GM18951 (cell line): ENCODE data around the gene RNF138.
"Not testable (repeated sequence)": the region's sequence is repeated elsewhere in the genome, so short reads cannot be mapped to it uniquely, and the experiment has no call there.

Source experiments
- POLR2A ChIP-seq: IDR thresholded peaks from 4 replicates; pipeline ENCODE4 v1.6.1; 2011; ENCODE audit warnings: mild to moderate bottlenecking; ENCODE audit not compliant: insufficient read length, insufficient read depth; ENCODE audit errors: extremely low read depth
- in situ Hi-C: fragments of 300-500 bp; cut with MboI; formaldehyde crosslinking; loops from one replicate; pipeline ENCODE4 v1.12.0; 2022; ENCODE audit warnings: low sequenced_read_pairs, mixed read lengths, inconsistent platforms; ENCODE audit not compliant: unreplicated experiment

The RNF138 gene

DNA sequence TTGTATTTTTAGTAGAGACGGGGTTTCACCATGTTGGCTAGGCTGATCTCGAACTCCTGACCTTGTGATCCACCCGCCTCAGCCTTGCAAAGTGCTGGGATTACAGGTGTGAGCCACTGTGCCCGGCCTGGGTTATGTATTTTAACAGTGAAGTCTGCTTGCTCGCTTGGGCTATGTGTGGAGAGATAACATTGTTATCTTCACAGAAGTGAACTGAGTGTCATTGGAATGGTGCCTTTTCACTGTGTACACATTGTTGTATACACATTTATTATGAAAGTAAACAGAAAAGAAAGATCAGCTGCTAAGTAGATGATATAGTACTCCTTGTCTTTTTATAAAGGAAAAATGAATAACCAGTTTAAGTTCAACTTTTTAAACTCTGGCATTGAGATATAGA is 30.4 kb downstream of the RNF138 start:
- in situ Hi-C loops, result no loop called here
- no peak for TF ChIP-seq POLR2A

GRCh38 chr18:32126538-32126937 is 34.9 kb downstream of the RNF138 start:
- in situ Hi-C loops, result no loop called here
- TF ChIP-seq POLR2A, result no peak

- TF ChIP-seq POLR2A, result no peak
- in situ Hi-C loops, result no loop called here
Measured at GRCh38 chr18:32135625-32136024, 44.0 kb downstream of the RNF138 start.

DNA sequence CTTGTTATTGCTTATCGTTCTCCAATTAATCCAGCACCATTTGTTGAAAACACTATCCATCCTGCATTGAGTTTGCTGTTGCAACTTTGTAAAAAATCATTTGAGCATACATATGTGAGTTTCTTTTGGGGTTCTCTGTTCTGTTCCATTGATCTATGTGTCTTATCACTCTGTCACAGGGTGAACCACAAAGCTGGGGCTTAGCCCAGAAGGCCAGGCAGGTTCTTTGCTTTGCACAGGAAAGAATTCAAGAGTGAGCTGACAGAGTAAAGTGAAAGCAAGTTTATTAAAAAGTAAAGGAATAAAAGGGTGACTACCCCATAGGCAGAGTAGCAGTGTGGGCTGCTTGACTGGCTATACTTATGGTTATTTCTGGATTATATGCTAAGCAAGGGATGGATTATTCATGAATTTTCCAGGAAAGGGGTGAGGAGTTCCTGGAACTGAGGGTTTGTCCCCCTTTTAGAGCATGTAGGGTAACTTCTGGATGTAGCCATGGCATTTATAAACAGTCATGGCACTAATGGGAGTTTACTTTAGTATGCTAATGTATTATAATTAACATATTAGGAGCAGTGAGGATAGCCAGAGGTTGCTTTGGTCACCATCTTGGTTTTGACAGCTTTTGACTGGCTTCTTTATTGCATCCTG is 46.8 kb downstream of the RNF138 start:
- no peak for TF ChIP-seq POLR2A
- in situ Hi-C loops, result no loop called here

DNA sequence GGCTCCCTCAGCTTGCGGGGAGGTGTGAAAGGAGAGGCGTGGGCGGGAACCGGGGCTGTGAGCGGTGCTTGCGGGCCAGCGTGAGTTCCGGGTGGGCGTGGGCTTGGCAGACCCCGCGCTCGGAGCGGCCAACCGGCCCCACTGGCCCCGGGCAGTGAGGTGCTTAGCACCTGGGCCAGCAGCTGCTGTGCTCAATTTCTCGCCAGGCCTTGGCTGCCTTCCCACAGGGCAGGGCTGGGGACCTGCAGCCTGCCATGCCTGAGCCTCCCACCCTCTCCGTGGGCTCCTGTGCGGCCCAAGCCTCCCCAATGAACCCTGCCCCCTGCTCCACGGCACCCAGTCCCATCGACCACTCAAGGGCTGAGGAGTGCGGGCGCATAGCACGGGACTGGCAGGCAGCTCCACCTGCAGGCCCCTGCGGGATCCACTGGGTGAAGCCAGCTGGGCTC is 48.2 kb downstream of the RNF138 start:
- TF ChIP-seq POLR2A, result no peak
- in situ Hi-C loops, result no loop called here

DNA sequence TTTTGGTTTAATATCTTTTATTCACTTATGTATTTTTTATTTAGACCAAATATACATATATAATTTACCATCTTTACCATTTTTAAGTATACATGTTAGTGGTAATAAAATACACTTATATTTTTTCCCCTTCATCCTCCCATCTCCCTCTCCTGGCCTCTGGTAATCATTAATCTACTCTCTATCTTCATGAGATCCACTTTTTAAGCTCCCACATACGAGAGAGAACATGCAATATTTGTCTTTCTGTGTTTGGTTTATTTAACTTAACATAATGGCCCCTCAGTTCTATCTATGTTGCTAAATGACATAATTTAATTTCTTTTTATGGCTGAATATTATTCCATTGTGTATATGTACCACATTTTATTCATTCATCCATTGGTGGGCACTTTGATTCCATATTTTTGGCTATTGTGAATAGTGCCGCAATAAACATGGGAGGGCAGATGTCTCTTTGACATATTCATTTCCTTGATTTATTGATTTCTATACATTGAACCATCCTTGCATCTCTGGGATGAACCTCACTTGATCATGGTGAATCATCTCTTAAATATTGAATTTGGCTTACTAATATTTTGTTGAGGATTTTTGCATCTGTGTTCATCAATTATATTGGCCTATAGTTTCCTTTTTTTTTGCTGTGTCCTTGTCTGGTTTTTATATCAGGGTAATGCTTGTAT is 56.7 kb downstream of the RNF138 start:
- in situ Hi-C loops, result no loop called here
- TF ChIP-seq POLR2A, result no peak

DNA sequence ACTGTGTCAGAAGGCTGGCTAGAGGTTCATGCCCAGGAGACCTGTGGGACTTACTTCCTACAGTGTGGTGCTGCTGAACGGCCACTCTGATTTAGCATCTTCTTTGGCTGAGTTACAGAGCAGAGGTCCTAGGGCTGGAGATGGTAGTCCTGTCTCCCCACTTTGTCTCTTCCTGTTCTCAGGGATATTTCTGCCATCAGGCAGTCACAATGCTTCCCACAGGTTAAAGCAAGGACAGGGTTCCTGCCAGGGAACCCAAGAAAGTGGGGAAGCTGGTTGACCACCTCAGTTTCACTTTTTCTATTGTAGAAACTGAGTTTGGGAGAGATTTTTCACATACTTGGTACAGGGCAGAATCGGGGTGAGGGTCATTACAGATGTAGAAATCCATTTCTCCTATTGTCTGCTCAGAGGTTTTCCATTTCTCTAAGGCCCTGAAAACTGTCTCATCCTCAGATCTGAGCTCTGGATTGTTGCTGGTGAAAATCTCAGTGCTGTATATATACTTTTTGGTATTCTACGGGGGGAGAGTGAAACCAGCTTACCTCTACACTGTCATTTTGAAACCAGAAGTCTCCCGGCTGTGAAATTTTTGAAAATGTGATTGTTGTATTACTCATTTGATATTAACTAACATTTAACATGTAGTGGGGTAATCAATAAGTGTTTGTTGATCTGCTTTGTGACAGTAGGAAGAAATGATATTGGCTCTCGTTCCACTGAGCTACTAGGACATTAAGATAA is 61.2 kb downstream of the RNF138 start:
- in situ Hi-C loops, result no loop called here
- TF ChIP-seq POLR2A, result no peak

- no peak for TF ChIP-seq POLR2A
- in situ Hi-C loops, result no loop called here
Measured at GRCh38 chr18:32156855-32157254, 65.2 kb downstream of the RNF138 start.

- no peak for TF ChIP-seq POLR2A
- in situ Hi-C loops, result no loop called here
Measured at GRCh38 chr18:32157580-32157979, 65.9 kb downstream of the RNF138 start.

DNA sequence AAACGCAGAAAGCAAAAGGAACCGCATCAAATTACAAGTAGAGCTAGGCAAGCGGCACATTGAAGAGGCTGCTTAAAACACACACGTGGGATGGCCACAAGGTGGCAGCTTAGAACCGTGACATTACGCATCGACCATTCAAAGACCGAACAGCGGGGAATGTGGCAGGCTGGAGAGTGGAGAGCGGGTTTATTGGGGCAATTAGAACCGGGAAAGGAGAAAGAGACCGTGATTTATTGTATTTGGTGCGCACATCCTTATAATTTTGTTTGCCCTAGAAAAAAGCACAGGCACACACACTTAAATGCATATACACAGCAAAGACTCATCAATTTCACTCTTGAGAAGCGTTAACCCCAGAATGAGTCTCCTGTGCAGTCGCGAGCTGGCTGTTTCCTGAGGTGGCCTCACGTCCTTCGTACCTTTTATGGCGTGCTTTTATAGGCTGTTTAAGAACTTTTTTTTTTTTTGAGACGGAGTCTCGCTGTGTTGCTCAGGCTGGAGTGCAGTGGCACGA is 66.5 kb downstream of the RNF138 start:
- in situ Hi-C loops, result no loop called here
- no peak for TF ChIP-seq POLR2A

DNA sequence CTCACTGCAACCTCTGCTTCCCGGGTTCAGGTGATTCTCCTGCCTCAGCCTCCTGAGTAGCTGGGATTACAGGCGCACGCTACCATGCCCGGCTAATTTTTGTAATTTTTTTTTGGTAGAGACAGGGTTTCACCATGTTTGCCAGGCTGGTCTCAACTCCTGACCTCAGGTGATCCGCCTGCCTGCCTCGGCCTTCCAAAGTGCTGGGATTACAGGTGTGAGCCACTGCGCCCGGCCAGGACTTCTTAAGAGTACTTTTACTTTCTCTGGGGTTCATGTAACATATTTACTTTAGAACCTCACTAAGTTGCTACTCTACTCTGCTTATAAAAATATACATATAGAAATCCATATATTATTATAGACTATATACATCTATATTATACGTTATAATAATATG is 67.0 kb downstream of the RNF138 start:
- in situ Hi-C loops, result not testable (repeated sequence)

- in situ Hi-C loops, result loop anchor here (5.0 kb wide), 1 partner anchor 392 kb away; no protein-coding TSS in a partner anchor
Measured at GRCh38 chr18:32160547-32160946, 68.9 kb downstream of the RNF138 start.

GRCh38 chr18:32167980-32168730 is 76.5 kb downstream of the RNF138 start:
- no peak for TF ChIP-seq POLR2A
- in situ Hi-C loops, result no loop called here

More at GRCh38 chr18:32160547-32160946, 68.9 kb downstream of the RNF138 start:
- TF ChIP-seq POLR2A, result no peak

DNA sequence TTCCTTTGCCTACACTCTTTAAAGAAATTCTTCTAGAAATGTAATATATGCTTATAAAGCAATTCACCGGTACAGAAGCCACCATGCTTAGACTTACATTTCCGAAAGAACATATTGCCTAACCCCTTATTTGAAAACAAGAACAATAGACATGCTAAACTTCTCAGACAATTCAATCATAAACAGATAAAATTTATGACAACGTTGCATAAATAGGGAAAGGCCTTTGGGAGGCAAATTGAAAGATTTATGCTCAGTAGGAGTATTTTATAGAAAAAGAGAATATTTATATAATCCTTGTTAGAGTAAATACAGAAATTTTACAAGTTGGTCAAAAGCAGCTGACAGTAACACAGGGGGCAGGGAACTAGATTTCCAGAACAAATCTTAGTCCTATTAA is 82.0 kb downstream of the RNF138 start:
- in situ Hi-C loops, result no loop called here

More for the DNA sequence above, 82.0 kb downstream of the RNF138 start:
- no peak for TF ChIP-seq POLR2A
